NCI-H510A (cell line): Measurements from ENCODE around the gene GSS.

Source experiments
- DNase-seq: peaks from one replicate; lab custom pipeline; 2025; lab: John Stamatoyannopoulos, UW

Gene GSS

DNA sequence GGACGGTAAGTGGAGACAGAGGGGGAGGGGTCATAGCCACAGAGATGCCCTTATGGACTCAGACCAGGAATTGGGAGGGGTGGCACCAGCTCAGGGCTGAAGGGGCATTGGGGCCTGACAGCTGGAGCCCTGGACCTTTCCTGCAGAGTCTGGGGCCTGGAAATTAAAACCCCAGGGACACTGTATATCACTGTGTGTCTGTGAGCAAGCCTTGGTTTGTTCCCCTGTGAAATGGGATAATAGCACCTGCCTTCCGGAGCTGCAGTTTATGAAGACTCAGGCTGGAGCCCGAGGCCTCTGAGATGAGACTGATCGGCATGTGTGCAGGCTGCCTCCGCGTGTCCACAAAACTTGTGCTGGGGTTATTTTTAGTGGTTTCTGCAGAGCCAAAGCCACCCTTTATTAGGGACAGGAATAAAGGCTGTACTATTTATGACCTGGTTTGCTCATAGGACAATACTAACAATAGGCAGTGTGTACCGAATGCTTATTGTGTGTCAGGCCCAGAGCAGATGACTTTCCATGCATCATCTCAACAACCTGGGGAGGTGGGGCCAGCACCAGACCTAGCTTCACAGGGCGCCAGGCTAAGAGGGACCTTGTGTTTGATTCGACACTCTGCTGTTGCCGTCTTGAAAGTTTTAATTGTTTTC, 22.6 kb upstream of the GSS start:
- DNase-seq, result no peak

DNA sequence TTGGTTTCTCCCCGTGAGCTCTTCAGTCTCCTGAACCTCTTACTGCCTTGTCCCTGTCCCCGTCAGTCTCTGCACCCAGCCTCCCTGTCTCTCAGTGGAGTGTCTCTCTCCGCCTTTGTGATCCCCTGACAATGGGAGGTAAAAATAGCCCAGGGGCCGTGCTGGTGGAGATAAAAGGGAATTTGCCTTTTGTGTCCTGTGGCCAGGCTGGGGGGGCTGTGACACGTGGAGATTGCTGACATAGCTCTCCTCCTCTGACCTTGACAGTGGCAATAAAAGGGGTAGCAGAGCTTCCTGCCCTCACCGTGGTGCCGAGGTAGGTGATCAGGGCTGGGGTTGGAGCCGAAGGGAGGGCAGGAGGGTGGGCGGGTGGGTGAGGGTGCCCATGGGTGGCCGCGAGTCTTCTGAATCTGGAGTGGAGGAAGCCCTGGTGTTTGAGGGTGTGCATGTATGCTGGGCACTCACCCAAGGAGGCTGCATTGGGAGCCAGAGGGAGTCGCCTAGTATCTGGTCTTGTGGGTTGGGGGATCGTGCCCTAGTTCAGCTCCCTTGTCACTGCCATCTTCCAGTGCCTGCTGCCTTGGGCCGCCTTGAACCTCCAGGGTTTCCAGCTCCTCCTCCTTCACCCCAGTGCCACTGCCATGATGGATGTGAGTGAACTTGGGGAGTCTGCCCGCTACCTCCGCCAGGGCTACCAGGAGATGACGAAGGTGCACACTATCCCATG, 21.9 kb upstream of the GSS start:
- no peak for DNase-seq

DNA sequence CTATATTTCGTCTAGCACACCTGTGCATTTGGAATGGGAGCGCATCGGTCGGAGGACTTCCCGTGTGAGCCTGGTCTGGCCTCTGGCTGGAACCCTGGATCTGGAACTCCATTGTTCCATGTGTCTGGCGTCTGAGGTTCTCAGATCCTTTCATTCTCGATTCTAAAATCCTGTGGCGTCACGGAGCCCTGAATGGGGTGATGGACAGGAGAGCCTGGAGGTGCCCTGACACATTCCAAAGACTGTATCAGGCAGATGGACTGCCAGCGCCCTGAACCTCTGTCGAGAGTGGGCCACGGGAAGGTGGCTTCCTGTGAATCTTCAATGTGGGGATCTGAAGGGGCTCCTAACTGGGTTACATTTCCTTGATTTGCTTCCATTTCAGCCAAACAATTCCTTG, 20.7 kb upstream of the GSS start:
- no peak for DNase-seq

DNA sequence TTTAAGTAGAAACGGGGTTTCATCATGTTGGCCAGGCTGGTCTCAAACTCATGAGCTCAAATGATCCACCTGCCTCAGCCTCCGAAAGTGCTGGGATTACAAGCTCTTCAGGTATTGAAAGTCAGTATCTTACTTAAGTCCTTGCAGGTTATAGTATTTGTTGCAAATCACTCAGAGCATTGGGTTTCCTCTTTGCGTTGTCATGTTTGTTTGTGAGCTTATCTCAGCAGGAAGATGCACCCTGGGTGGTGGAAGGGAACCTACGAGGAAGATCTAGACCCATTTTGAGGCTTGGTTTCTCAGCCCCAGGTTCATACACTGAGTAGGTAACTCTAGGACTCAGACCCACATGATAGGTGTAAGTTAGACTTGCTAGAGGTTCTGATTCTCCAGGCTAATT, 18.6 kb upstream of the GSS start:
- DNase-seq, result no peak

DNA sequence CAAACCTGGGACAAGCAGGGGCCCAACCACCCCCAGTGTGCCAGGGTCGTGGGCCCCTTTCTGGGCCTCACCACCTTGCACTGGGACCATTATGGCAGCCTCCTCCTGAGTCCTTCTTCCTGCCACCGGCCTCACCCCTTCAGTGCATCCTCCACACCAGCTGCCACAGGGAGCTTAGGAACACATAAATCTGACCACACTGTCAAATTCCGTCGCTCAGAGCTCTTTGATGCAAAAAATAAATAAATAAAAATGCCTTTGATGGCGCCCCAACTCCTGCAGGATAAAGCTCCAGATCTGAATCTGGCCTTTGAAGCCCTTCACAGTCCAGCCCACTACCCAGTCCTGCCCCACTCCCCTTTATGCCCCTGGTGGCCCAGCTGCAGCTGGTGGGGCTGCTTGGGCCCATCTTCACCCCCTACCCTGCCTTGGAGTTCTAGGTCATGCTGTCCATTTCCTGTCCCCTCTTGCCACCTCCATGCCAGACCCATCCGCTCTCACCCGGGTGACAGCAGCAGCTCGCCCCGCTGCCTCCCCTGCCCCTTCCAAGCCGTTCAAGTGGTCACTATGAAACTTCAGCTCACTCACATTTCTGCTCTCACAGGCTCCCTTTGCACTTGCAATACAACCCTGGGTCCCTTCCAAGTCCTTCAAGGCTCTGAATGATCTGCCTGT, 16.1 kb upstream of the GSS start:
- no peak for DNase-seq

DNA sequence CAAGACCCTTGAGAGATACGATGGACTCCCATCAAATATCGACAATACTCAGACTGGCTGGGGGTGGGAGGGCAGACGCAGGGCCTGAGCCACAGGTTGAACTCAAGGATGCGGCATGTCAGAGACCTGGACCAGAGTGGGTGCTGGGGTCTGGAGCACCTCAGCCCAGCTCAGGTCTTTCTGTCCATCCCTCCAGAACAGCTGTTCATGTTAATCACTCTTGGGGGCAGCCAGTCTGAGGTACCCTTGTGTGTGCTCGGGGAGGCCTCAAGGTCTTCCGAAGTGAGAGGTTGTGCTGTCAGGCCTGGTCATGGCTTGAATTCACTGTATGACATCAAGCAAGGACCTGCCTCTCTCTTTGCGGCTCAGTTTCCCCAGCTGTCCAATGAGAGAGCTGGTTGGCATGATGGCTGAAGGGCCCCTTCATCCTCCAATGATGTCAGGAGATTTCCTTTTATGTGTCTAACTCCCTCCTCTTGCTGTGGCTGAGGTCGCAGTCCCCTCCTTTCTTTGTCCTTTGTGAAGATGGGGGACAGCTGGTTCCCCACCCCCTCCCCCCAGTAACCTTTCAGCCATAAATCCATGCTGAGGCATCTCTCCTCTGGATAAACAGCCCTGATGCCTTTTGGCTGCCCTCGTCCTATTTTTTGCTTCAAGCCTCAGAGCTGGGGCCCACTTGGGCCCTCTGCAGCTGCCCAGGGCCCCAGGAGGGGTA, 15.4 kb upstream of the GSS start:
- no peak for DNase-seq

DNA sequence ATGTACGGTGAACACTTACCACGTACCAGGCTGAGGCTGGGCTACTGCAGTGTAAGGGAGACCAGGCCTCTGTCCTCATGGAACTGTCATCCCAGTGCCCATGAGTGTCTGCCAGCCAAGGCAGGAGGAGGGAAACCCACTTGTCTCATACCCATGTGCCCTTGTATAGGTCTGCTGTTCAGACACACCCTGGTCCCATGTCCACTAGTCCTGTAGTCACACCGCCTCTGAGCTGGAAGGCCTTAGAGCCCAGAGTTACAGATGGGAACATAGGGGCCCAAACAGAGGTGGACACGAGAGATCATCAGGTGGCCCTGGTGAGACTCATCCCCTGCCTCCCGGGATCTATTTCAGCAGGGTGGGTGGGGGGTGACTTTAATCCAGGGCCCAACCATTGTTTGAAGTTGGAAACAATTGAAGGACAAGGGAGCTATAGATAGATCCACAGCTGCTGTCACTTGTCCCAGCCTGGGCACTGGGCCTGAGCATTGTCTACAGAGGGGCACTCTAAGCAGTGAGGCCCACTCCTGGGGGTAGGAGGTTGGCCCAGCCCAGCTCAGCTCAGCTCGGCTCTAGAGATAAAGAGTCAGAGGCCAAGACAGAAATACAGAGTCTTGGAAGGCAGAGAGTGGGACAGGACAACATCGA, 14.7 kb upstream of the GSS start:
- DNase-seq, result no peak

DNA sequence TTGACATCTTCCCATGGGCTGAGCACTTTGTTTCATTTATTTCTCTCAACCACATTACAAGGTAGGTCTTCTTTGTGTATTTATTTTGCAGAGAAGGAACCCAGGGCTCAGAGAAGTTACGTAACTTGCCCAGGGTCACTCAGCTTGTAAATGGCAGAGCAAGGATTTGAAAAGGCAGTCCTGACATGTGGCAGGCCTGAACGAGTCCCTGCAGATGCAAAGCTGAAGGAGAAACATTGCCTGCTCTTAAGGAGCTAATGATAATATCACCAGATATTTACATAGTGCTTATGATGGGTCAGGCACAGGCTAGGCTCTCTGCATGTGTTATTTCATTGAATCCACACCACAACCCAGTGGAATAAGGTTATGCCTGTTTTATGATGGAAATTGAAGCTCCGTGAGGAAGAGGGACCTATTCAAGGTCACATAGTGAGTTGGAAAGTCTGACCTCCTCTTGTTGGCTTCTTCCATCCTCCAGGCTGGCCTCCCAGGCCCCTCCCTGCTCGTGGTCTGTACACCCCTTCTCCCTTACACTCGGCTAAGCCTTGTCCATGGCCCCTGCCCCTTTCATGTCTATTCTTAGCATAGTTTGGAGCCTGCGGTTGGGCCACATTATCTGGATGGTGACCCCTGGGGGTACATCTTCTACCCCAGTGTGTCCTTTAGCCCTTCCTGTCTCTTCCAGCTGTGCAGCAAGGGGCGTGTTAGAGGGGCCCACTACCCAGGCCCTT, 12.6 kb upstream of the GSS start:
- DNase-seq, result no peak

DNA sequence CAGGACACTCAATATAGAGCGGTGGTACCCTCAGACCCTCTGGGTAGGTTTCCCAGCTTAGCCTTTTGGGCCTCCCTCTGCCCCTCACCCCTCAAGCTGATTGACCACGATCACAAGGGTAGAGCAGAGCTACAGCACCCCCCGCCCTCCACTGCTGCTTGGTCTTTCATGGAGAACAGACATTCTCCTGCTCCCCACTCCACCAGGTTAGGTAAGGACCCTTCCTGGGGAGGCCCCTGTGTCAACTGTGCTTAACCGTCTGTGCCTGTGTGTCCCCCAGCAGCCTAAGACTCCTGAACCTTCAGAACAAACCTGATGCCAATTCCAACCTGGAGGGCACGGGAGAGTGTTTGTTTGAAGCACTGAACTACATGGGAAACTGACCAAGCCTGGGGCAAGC, 11.8 kb upstream of the GSS start:
- no peak for DNase-seq

DNA sequence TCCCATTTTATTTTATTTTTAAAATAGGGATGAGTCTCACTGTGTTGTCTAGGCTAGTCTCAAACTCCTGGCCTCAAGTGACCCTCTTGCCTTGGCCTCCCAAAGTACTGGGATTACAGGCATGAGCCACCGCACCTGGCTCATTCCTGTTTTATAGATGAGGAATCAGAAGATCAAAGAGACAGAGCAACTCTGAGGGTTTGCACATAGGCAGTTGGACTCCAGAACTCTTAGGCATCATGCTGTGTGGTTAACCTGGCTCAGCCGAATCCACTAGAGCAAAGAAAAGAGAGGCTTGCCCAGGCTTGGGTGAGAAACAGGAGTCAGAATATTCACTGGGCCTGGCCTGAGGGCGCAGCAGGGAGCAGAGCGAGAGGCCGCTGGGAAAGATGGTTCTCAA, 9.4 kb upstream of the GSS start:
- DNase-seq, result no peak

DNA sequence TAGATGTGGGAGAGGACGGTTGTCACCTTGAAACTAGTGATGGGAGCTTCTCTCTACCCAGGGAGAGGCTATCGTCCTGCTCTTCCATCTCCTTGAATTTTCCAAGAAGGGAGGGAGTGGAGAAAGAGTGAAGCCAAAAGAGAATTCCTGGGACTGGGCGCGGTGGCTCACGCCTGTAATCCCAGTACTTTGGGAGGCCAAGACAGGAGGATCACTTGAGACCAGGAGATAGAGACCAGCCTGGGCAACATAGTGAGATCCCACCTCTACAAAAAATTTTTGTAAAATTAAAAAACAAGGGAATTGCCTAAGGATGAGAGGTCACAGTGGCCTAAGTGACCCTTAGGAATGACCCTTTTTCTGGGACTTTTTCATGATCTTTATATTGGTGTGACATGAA, 8.9 kb upstream of the GSS start:
- no peak for DNase-seq

DNA sequence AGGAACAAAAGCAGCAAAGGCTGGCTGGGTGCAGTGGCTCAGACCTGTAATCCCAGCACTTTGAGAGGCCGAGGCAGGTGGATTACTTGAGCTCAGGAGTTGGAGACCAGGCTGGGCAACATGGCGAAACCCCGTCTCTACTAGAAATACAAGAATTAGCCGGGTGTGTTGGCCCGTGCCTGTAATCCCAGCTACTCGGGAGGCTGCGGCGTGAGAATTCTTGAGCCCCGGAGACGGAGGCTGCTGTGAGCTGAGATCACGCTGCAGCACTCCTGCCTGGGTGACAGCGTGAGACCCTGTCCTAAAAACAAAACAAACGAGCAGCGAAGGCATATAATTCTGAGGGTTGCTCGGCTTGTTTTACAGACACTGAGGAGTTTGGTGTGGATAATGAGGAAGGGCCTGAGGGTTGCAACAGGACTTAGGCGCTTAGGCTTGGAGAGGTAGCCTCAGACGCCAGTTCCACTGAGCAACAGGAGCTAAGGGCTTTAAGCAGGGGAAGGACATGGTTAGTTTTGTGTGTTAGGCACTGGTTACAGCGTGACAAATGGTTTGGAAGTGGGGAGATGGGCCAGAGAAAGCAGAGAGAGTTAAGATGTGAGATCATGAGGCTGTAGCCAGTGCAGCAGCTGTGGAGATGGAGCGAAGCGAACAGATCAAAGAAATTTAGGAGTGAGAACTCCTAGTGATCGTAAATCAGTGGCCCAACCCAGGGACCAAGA, 1.3 kb upstream of the GSS start:
- no peak for DNase-seq

DNA sequence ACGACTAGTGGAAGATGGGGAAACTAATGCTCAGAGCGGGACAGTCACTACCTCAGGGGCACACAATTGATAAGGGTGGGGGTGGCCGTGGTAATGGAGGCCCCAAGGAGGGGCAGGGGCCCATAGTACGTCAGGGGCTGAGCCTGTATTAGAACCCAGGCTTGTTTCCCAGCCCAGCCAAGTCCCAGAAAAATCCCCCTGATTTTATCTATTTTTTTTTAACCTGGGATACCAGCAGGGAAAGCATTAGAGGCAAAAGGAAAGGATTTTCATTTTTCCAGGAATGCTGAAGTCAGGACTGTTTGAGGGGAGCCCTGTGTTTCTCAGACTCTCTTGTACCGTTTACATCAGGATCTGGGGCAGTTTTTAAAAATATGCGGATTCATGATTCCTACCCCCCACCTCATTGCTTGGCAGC, 444 bp upstream of the GSS start:
- DNase-seq, result no peak

DNA sequence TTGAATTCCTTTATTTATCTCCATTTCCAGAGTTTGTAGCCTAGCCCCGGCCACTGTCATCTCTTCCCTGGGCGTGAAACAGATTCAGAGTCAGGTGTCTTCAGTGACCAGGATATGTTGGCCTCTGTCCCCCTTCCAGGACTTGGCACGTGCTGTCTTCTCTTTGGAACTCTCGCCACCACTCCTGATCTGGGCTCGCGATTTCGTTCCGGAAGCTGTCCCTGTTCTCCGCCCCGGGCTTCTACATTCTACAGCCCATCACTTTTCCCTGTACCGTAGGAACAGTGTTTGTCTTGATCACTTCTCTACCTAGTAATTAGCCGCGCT, 739 bp downstream of the GSS start:
- no peak for DNase-seq

DNA sequence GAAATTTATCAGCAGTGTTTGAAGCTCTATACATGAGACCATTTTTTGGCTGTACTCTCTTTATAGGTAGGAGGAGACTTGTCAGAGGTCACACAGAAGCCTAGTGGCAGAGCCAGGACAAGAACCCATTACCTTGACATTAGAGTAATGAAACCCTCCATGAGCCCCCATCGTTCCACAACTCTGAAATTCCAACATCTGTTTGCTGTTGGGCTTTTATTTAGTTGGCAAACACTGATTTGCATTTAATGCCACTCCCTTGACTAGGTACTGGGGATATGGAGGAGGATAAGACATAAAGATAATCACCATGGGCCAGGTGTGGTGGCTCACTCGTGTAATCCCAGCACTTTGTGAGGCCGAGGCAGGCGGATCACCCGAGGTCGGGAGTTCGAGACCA, 1.6 kb downstream of the GSS start:
- no peak for DNase-seq

DNA sequence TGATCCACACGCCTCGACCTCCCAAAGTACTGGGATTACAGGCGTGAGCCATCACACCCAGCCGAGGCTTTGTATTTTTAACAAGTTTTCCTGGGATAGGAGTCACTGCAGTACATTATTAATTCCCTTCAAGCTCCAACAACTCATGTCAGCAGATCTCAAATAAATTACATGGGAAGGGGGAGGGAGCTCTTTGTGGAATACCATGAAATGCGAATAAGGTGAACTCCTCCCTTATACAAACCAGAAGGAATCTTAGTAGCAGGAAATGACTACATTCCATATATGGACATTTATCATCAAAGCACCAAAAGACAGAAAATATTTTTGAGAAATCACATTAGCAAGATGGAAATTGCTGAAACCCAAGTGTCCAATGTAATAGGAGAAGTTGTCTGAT, 2.9 kb downstream of the GSS start:
- no peak for DNase-seq

DNA sequence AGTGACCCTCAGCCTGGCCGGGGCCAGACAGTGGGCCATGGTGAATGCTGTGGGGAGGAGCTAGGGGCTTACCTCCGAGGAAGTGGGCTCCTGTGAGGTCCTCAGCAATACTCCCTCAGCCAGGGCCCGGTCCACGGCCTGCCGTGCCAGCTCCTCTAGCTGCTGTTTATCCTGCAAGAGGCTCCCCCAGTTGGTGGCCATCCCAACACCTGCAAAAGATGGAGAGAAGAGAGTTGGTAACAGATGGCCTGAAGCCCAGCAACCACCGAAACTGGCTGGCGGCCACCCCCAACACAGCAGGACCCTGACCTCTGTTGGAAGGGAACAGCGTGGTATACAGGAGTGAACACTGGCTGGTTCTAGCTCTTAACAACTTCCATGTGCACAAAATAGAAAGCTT, 4.0 kb downstream of the GSS start:
- DNase-seq, result no peak

DNA sequence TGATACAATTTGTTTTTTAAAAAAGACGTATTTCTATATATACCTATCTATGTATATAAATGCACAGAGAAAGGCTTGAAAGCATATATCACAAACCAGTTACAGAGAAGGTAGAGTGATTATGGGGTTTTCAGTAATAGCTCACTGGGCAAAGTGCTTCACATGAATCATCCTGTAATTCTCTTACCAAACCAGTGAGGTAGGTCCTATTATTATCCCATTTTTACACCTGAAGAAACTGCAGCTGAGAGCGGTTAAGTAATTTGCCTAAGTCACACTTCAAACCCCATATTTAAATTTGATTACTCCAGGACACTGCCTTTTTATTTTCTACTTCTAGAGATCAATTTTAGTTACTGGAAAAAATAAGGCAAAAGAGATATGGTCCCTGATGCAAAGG, 4.4 kb downstream of the GSS start:
- DNase-seq, result no peak

DNA sequence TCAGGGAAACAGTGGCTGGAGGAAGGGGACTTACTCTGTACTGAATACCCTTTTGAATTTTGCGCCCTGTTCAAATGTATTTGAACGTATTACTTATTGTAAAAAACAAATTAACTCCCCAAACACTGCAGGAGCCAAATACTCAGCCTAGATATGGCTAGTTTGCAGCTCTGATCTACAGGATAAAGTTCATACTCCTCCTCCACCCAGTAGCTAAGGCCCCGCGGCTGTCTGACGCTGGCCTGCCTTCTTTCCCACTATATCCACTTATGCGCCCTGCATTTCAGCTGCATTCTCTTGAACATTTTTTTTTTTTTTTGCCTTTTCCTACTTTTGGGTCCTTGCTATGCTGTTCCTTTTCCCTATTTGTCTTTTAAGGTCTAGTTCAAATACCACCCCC, 6.5 kb downstream of the GSS start:
- DNase-seq, result no peak

DNA sequence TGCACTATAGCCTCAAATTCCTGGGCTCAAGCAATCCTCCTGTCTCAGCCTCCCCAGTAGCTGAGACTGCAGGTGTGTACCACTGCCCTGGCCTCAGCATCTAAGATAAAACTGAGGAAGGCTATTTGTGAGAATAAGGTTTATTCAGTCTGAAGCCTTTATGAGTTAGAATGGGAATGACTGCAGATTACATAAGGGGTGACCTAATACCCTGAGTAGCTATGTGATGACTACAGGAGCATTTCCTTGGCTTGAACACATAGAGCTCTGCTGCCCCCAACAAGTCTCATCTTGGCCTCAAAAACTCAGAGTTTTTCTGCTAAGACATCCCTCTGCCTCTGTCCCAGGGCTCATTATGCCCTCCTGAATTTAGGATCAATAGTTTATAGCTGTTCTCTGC, 7.6 kb downstream of the GSS start:
- DNase-seq, result no peak

DNA sequence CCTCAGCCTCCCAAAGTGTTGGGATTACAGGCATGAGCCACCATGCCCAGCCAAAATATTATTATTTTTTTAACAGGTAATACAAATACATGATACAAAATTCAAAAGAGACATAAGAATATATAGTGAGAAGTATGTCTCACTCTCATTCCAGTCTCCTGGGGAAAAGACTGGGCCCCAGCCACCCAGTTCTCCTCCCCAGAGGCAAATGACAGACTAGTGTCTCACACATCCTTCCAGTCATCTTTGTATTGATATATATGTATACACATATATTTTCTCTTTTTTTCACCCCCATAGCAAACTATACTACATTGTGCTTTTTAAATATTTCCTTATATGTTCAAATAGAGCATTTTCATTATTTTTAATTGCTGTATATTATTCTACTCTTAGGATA, 8.3 kb downstream of the GSS start:
- no peak for DNase-seq
